CD8-positive, alpha-beta memory T cell (primary cell): ENCODE results near the gene DNMT1. TPM values are rescaled to one million over a fixed set of nuclear protein-coding genes. Genes with fewer than 3 reads are reported as not detected.
"Not testable (repeated sequence)": the region's sequence is repeated elsewhere in the genome, so short reads cannot be mapped to it uniquely, and the experiment has no call there.

Source experiments
- CTCF ChIA-PET: fragments of 350-600 bp; sonication (Branson Sonifier 250); formaldehyde crosslinking; loops from one replicate; lab custom pipeline; 2021; ENCODE audit warnings: antibody characterized with exemption; lab: Charles Lee
- POLR2A ChIA-PET: fragments of 350-600 bp; sonication (Branson Sonifier 250); formaldehyde crosslinking; loops from one replicate; lab custom pipeline; 2021; ENCODE audit warnings: antibody characterized with exemption; lab: Charles Lee
- DNase-seq, 5 donors: peaks; one replicate each; pipeline versions ENCODE4 v3.0.0 to v3.0.0-alpha.2; 2020 to 2022; ENCODE audit warnings: mixed read lengths in 1 of 5
- H3K27ac ChIP-seq: one replicate; pipeline ENCODE4 v1.7.0; 2013; ENCODE audit warnings: low read depth, mild to moderate bottlenecking, low read length, moderate library complexity
- H3K27me3 ChIP-seq: 2 replicates; pipeline ENCODE4 v1.7.0; 2013; ENCODE audit warnings: low read length, mild to moderate bottlenecking; ENCODE audit not compliant: insufficient read depth, poor library complexity, severe bottlenecking
- H3K36me3 ChIP-seq: 2 replicates; pipeline ENCODE4 v1.7.0; 2013; ENCODE audit warnings: mild to moderate bottlenecking, low read length, moderate library complexity; ENCODE audit not compliant: insufficient read depth
- H3K4me1 ChIP-seq: 2 replicates; pipeline ENCODE4 v1.7.0; 2013; ENCODE audit warnings: mild to moderate bottlenecking, low read length, moderate library complexity; ENCODE audit not compliant: insufficient read depth
- H3K4me3 ChIP-seq: 2 replicates; pipeline ENCODE4 v1.7.0; 2013; ENCODE audit warnings: mild to moderate bottlenecking, low read length
- H3K9me3 ChIP-seq: 2 replicates; pipeline ENCODE4 v1.7.0; 2013; ENCODE audit warnings: mild to moderate bottlenecking, low read length
- H3K27ac Mint-ChIP-seq, 8 donors: one replicate each; pipeline ENCODE4 v1.8.0; 2020 to 2021; ENCODE audit warnings: mixed read lengths in 8 of 8, mild to moderate bottlenecking in 6 of 8, inconsistent platforms in 3 of 8, moderate library complexity in 3 of 8
- H3K27me3 Mint-ChIP-seq, 2 donors: one replicate each; pipeline ENCODE4 v1.8.0; 2020 to 2021; ENCODE audit warnings: mixed read lengths in 2 of 2, mild to moderate bottlenecking in 1 of 2, moderate library complexity in 1 of 2
- H3K36me3 Mint-ChIP-seq, 3 donors: one replicate each; pipeline ENCODE4 v1.8.0; 2020 to 2021; ENCODE audit warnings: mixed read lengths in 3 of 3, inconsistent platforms in 1 of 3, mild to moderate bottlenecking in 1 of 3
- H3K4me1 Mint-ChIP-seq, 3 donors: one replicate each; pipeline ENCODE4 v1.8.0; 2020 to 2021; ENCODE audit warnings: mixed read lengths in 3 of 3, inconsistent platforms in 1 of 3, mild to moderate bottlenecking in 1 of 3
- H3K4me3 Mint-ChIP-seq, 7 donors: one replicate each; pipeline ENCODE4 v1.8.0; 2020 to 2021; ENCODE audit warnings: mixed read lengths in 7 of 7, mild to moderate bottlenecking in 6 of 7, moderate library complexity in 4 of 7, inconsistent platforms in 2 of 7
- H3K9me3 Mint-ChIP-seq, 5 donors: one replicate each; pipeline ENCODE4 v1.8.0; 2020 to 2022; ENCODE audit warnings: mixed read lengths in 5 of 5, mild to moderate bottlenecking in 3 of 5, moderate library complexity in 2 of 5, inconsistent platforms in 1 of 5
- polyA plus RNA-seq: library from polyadenylated mRNA; unstranded; fragments of 300-500 nt; fragmentation: Illumina TruSeq; gene quantifications from one replicate; pipeline ENCODE4 v1.2.3, GENCODE V29; 2021
- total RNA-seq, 2 experiments: library from RNA; stranded (reverse); gene quantifications; one replicate each; pipeline ENCODE4 v1.2.3, GENCODE V29; 2021

The DNMT1 gene
- total and polyA plus RNA-seq, 3 experiments from 2014 or later = 142 to 325 (median 307) TPM

DNA sequence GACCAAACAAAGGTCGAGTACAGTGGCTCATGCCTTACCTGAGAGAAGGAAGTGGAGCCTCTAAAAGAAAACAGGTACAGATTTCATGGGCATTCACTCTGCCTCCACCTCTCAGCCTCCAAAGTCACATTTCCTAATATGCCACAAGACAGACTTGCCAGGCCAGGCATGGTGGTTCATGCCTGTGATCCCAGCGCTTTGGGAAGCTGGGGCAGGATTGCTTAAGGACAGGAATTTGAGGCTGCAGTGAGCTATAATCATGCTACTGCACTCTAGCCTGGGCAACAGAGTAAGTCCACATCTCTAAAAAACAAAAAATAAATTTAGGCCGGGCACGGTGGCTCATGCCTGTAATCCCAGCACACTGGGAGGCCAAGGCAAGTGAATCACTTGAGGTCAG is 10.9 kb upstream of the DNMT1 start:
- H3K27ac ChIP-seq = no peak overlapping the region
- Mint-ChIP-seq H3K36me3 (peaks cover 0 to 4% (median 2%) of the 10 kb centered on the region in 3 donors), H3K4me1 (no peaks in the 10 kb centered on the region), H3K9me3 (peaks cover 0 to 3% (median 0%) of the 10 kb centered on the region in 5 donors), H3K4me3 (no peak overlapping the region), H3K27ac (no peak overlapping the region), H3K27me3 (no peaks in the 10 kb centered on the region)
- H3K36me3 ChIP-seq = no peaks in the 10 kb centered on the region
- ChIA-PET CTCF (interaction anchor here (1.2 kb wide), 1 partner anchor 231 kb away, joined by 3 read pairs; no protein-coding TSS in a partner anchor), POLR2A (no interaction called here)
- no peak overlapping the region for H3K4me3 ChIP-seq
- DNase-seq = no peak
- H3K4me1 ChIP-seq = no peaks in the 10 kb centered on the region
- no peaks in the 10 kb centered on the region for H3K9me3 ChIP-seq
- no peaks in the 10 kb centered on the region for H3K27me3 ChIP-seq

DNA sequence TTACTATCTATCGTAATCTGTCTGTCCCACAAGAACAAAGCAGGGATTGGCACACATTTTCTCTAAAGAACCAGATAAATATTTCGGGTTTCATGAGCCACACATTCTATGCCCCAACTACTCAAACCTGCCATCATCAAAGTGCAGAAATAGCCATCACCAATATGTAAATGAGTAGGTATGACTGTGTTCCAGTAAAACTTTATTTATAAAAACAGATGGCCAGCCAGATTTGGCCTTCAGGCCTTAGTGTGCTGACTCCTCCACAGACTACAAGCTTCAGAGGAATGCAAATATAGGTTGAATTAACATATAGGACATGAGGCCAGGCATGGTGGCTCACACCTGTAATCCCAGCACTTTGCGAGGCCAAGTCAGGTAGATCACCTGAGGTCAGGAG is 8.9 kb upstream of the DNMT1 start:
- ChIA-PET CTCF (no interaction called here), POLR2A (no interaction called here)
- H3K4me1 Mint-ChIP-seq = peaks cover 3 to 10% (median 9%) of the 10 kb centered on the region in 3 donors
- no peak overlapping the region for H3K4me3 ChIP-seq
- H3K27me3 ChIP-seq = no peaks in the 10 kb centered on the region
- no peaks in the 10 kb centered on the region for H3K9me3 ChIP-seq
- H3K36me3 ChIP-seq = no peaks in the 10 kb centered on the region
- no peak for DNase-seq
- H3K4me3 Mint-ChIP-seq = no peak overlapping the region
- H3K36me3 Mint-ChIP-seq = peaks cover 0 to 4% (median 2%) of the 10 kb centered on the region in 3 donors
- H3K27me3 Mint-ChIP-seq = no peaks in the 10 kb centered on the region
- H3K27ac ChIP-seq = no peak overlapping the region
- no peaks in the 10 kb centered on the region for H3K4me1 ChIP-seq
- H3K9me3 Mint-ChIP-seq = peaks cover 0 to 3% (median 0%) of the 10 kb centered on the region in 5 donors
- H3K27ac Mint-ChIP-seq = peak overlapping the region in 1 of 8 donors; percentile 8

DNA sequence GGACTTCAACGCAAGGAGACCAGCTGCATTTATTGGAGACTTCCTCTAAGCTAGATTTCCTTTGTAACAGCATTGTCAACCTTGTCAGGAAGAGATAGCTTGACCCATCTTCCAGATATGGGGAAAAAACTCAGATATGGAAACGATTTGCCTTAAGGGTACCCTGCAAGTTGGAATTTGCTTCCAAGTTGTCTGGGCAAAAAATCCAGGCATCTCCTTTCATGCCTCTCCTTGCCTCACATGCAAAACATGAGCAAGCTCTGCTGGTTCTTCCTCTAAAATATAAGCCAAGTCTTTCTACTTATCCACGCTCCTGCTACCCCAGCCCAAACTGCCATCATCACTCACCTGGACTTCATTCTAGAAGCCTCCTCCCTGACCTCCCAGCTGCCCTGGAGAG is 6.4 kb upstream of the DNMT1 start:
- Mint-ChIP-seq H3K9me3 (no peaks in the 10 kb centered on the region), H3K4me3 (no peak overlapping the region), H3K36me3 (no peaks in the 10 kb centered on the region), H3K27me3 (no peaks in the 10 kb centered on the region), H3K27ac (no peak overlapping the region), H3K4me1 (peaks cover 4 to 18% (median 16%) of the 10 kb centered on the region in 3 donors)
- Histone ChIP-seq H3K9me3 (no peaks in the 10 kb centered on the region), H3K27ac (no peak overlapping the region), H3K36me3 (no peaks in the 10 kb centered on the region), H3K4me1 (no peaks in the 10 kb centered on the region), H3K4me3 (no peak overlapping the region), H3K27me3 (no peaks in the 10 kb centered on the region)
- no peak for DNase-seq
- ChIA-PET CTCF (interaction anchor here (0.9 to 2.7 kb wide), 3 partner anchors 27 to 57 kb away, joined by 3 to 9 read pairs (median 4); no protein-coding TSS in a partner anchor), POLR2A (no interaction called here)

DNA sequence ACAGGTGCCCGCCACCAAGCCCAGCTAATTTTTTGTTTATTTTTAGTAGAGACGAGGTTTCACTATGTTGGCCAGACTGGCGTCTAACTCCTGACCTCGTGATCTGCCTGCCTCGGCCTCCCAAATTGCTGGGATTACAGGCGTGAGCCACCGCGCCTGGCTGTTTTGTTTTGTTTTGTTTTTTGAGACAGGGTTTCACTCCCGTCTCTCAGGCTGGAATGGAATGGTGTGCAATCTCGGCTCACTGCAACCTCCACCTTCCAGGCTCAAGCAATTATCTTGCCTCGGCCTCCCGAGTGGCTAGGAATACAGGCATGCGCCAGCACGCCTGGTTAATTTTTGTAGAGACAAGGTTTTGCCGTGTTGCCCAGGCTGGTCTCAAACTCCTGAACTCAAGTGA is 5.3 kb upstream of the DNMT1 start:
- H3K36me3 ChIP-seq, H3K4me1 ChIP-seq, H3K36me3 Mint-ChIP-seq, H3K4me3 ChIP-seq, H3K27me3 Mint-ChIP-seq, H3K27ac ChIP-seq, POLR2A ChIA-PET, H3K9me3 Mint-ChIP-seq, H3K9me3 ChIP-seq, H3K4me3 Mint-ChIP-seq, H3K27me3 ChIP-seq, DNase-seq: not testable (repeated sequence)
- peak overlapping the region in 1 of 8 donors; percentile 43 for H3K27ac Mint-ChIP-seq
- H3K4me1 Mint-ChIP-seq = peaks cover 5 to 21% (median 19%) of the 10 kb centered on the region in 3 donors
- CTCF ChIA-PET = interaction anchor here (0.5 to 2.7 kb wide), 2 partner anchors 10 to 50 kb away, joined by 3 to 9 read pairs; no protein-coding TSS in a partner anchor

DNA sequence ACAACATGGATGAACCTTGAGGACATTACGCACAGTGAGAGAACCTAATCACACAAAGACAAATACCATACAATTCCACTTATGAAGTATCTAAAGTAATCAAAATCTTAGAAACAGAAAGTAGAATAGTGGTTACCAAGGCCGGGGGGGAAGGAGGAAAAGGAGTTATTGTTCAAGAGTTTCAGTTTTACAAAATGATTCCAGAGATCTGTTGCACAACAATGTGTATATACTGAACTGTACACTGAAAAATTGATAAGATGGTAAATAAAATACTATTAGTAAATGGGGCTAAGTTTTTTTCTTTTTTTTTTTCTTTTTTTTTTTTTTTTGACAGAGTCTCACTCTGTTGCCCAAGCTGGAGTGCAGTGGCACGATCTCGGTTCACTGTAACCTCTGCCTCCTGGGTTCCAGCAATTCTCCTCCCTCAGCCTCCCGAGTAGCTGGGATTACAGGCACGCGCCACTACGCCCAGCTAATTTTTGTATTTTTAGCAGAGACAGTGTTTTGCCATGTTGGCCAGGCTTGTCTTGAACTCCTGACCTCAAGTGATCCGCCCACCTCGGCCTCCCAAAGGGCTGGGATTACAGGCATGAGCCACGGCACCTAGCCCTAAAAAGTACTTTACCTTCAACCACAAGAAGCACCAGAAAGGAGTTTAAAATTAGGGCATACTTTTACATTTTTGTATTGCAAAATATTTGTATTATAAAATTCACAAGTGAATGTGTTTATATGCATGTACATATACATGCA is 4.3 kb upstream of the DNMT1 start:
- not testable (repeated sequence) for H3K4me3 ChIP-seq, H3K36me3 Mint-ChIP-seq, H3K4me1 ChIP-seq, H3K27me3 ChIP-seq, H3K9me3 Mint-ChIP-seq, H3K27ac ChIP-seq, H3K9me3 ChIP-seq, H3K36me3 ChIP-seq, H3K27me3 Mint-ChIP-seq
- peak in 1 of 5 donors; percentile 13 for DNase-seq
- ChIA-PET POLR2A (interaction anchor here (0.6 kb wide), 2 partner anchors 36 to 208 kb away, joined by 3 read pairs; no protein-coding TSS in a partner anchor), CTCF (interaction anchor here (0.5 to 2.7 kb wide), 3 partner anchors 8 to 51 kb away, joined by 3 to 9 read pairs (median 3); no protein-coding TSS in a partner anchor)
- peak overlapping the region; percentile 10 to 92 (median 54) for H3K27ac Mint-ChIP-seq
- peak overlapping the region; percentile 35 to 71 (median 58) for H3K4me3 Mint-ChIP-seq
- peaks cover 9 to 25% (median 24%) of the 10 kb centered on the region in 3 donors for H3K4me1 Mint-ChIP-seq

DNA sequence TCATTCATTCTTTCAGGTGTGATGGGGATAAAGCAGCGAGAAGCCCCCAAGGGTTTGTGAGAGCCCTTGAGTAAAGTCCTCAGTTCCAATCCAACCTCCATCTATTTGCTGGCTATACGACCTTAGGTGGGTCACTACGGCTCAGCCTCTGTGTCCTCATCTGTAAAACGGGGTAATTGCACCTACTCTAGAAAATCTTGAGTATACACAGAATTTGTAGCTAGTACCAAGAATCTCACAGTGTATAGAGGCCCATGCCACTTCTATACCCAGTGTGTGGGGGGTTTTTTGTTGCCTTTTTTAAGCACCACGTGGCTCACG is 406 bp upstream of the DNMT1 start:
- H3K27ac ChIP-seq = peak overlapping the region; percentile 19
- ChIA-PET CTCF (interaction anchor here (1.0 to 1.9 kb wide), 3 partner anchors 55 to 82 kb away, joined by 3 to 7 read pairs (median 3); partner anchors contain the start of gene EIF3G), POLR2A (interaction anchor here (1.1 kb wide), 1 partner anchor 52 kb away, joined by 5 read pairs; no protein-coding TSS in a partner anchor)
- H3K4me3 Mint-ChIP-seq = peak overlapping the region; percentile 89 to 97 (median 94)
- H3K4me1 Mint-ChIP-seq = peaks cover 19 to 53% (median 42%) of the 10 kb centered on the region in 3 donors
- H3K36me3 Mint-ChIP-seq = peaks cover 0 to 16% (median 3%) of the 10 kb centered on the region in 3 donors
- peaks cover 2% of the 10 kb centered on the region for H3K36me3 ChIP-seq
- peaks cover 21% of the 10 kb centered on the region for H3K4me1 ChIP-seq
- no peaks in the 10 kb centered on the region for H3K9me3 Mint-ChIP-seq
- no peaks in the 10 kb centered on the region for H3K27me3 Mint-ChIP-seq
- peak overlapping the region; percentile 61 for H3K4me3 ChIP-seq
- DNase-seq = no peak
- H3K27me3 ChIP-seq = no peaks in the 10 kb centered on the region
- H3K9me3 ChIP-seq = no peaks in the 10 kb centered on the region
- H3K27ac Mint-ChIP-seq = peak overlapping the region; percentile 79 to 91 (median 87)

DNA sequence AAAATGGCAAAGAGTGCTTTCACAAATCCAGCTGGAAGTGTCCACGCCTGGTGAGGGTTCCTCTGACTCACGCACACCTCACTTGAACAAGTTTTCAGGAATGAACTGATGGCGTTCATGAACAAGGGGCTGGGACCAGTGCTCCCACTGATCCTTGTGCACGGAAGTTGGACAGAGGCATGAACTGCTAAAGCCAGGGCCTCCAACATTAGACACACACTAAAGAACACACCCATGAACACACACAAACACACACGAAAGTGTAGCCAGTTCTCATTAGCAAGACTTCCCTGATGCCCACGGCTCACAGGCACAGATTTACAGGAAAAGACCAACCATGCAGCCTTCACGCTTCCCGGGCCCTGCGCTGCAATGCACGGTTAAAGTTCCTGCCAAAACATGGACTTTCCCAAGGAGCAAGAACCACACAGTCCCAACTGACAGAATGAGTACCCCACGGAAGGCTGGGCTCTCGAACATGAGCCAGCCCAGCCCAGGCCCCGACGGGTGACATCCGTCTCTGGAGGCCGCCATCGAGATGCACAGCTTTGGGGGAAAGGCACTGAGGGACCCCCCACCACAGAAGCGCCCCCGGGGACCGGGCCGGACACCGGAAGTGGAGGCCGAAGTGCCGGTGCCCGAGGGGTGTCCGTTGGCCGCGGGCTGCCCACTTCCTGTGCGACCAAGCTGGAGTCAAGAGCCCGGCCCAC is 808 bp downstream of the DNMT1 start:
- Mint-ChIP-seq H3K4me3 (peak overlapping the region; percentile 89 to 97 (median 94)), H3K4me1 (peaks cover 26 to 55% (median 43%) of the 10 kb centered on the region in 3 donors), H3K27ac (peak overlapping the region; percentile 72 to 95 (median 94)), H3K27me3 (no peaks in the 10 kb centered on the region), H3K36me3 (peaks cover 0 to 24% (median 3%) of the 10 kb centered on the region in 3 donors), H3K9me3 (no peaks in the 10 kb centered on the region)
- Histone ChIP-seq H3K4me3 (peak overlapping the region; percentile 61), H3K36me3 (peaks cover 8% of the 10 kb centered on the region), H3K9me3 (no peaks in the 10 kb centered on the region), H3K27me3 (no peaks in the 10 kb centered on the region), H3K27ac (peak overlapping the region; percentile 68), H3K4me1 (peaks cover 28% of the 10 kb centered on the region)
- peak in 1 of 5 donors; percentile 5 for DNase-seq
- POLR2A ChIA-PET = interaction anchor here (0.5 to 0.6 kb wide), 3 partner anchors 43 to 829 kb away, joined by 3 to 4 read pairs (median 4); no protein-coding TSS in a partner anchor
- CTCF ChIA-PET = interaction anchor here (1.0 to 1.9 kb wide), 3 partner anchors 51 to 81 kb away, joined by 3 to 7 read pairs (median 3); no protein-coding TSS in a partner anchor
